SK-N-SH treated with all-trans-retinoic acid at 6 μM for 48 hours (cell line): Measurements from ENCODE around the gene YJU2.
"Not testable (repeated sequence)": the region's sequence is repeated elsewhere in the genome, so short reads cannot be mapped to it uniquely, and the experiment has no call there.

Experiments
- ATAC-seq: fragments of 200-7000 bp; cut with Tn5 transposase; 3 replicates; pipeline ENCODE4 v1.9.1; 2020; ENCODE audit warnings: mild to moderate bottlenecking, moderate library complexity
- ARNTL ChIP-seq: fragments of 450-650 bp; formaldehyde crosslinking; IDR thresholded peaks from 2 replicates; pipeline ENCODE4 v1.5.0; 2020; ENCODE audit warnings: low read depth, mild to moderate bottlenecking, moderate library complexity, borderline replicate concordance
- BACH2 ChIP-seq: fragments of 250-450 bp; sonication (Bioruptor Pico); IDR thresholded peaks from 2 replicates; pipeline ENCODE4 v1.9.0; 2021; ENCODE audit warnings: mild to moderate bottlenecking, borderline replicate concordance
- ESRRG ChIP-seq: fragments of 250-450 bp; sonication (Bioruptor Pico); IDR thresholded peaks from 2 replicates; pipeline ENCODE4 v1.6.1; 2021; ENCODE audit warnings: mild to moderate bottlenecking
- GLIS3 ChIP-seq: fragments of 250-450 bp; sonication (Bioruptor Pico); IDR thresholded peaks from 2 replicates; pipeline ENCODE4 v1.5.0; 2020; ENCODE audit warnings: mild to moderate bottlenecking, moderate library complexity
- ISL1 ChIP-seq: fragments of 250-450 bp; sonication (Bioruptor Pico); IDR thresholded peaks from 2 replicates; pipeline ENCODE4 v2.1.2; 2022; ENCODE audit warnings: mild to moderate bottlenecking, moderate library complexity
- OSR1 ChIP-seq: fragments of 250-450 bp; sonication (Bioruptor Pico); IDR thresholded peaks from 2 replicates; pipeline ENCODE4 v1.8.0; 2022; ENCODE audit warnings: moderate library complexity, mild to moderate bottlenecking, inconsistent platforms
- PATZ1 ChIP-seq: fragments of 250-450 bp; sonication (Bioruptor Pico); IDR thresholded peaks from 2 replicates; pipeline ENCODE4 v1.8.0; 2020; ENCODE audit warnings: mild to moderate bottlenecking, moderate library complexity, borderline replicate concordance
- PPARA ChIP-seq: fragments of 250-450 bp; sonication (Bioruptor Pico); IDR thresholded peaks from 2 replicates; pipeline ENCODE4 v1.5.0; 2020; ENCODE audit warnings: mild to moderate bottlenecking, borderline replicate concordance
- RARB ChIP-seq: fragments of 250-450 bp; sonication (Bioruptor Pico); IDR thresholded peaks from 2 replicates; pipeline ENCODE4 v1.8.0; 2021; ENCODE audit warnings: mild to moderate bottlenecking, moderate library complexity
- SNAI2 ChIP-seq: fragments of 250-450 bp; sonication (Bioruptor Pico); IDR thresholded peaks from 2 replicates; pipeline ENCODE4 v1.5.0; 2020; ENCODE audit warnings: mild to moderate bottlenecking, moderate library complexity
- TCF4 ChIP-seq: fragments of 250-450 bp; sonication (Bioruptor Pico); IDR thresholded peaks from 2 replicates; pipeline ENCODE4 v1.8.0; 2021; ENCODE audit warnings: mild to moderate bottlenecking, moderate library complexity, borderline replicate concordance
- TOX ChIP-seq: fragments of 250-450 bp; sonication (Bioruptor Pico); IDR thresholded peaks from 2 replicates; pipeline ENCODE4 v1.8.0; 2021; ENCODE audit warnings: mild to moderate bottlenecking, moderate library complexity, borderline replicate concordance
- TSHZ2 ChIP-seq: fragments of 250-450 bp; sonication (Bioruptor Pico); IDR thresholded peaks from 2 replicates; pipeline ENCODE4 v1.5.0; 2020; ENCODE audit warnings: mild to moderate bottlenecking, moderate library complexity
- ZC3H10 ChIP-seq: fragments of 250-450 bp; sonication (Bioruptor Pico); IDR thresholded peaks from 2 replicates; pipeline ENCODE4 v1.5.1; 2021; ENCODE audit warnings: mild to moderate bottlenecking, moderate library complexity
- ZFP3 ChIP-seq: fragments of 250-450 bp; sonication (Bioruptor Pico); IDR thresholded peaks from 2 replicates; pipeline ENCODE4 v1.5.0; 2020; ENCODE audit warnings: mild to moderate bottlenecking, moderate library complexity
- ZFP30 ChIP-seq: fragments of 450-650 bp; formaldehyde crosslinking; IDR thresholded peaks from 2 replicates; pipeline ENCODE4 v1.5.0; 2022; ENCODE audit warnings: mild to moderate bottlenecking, moderate library complexity
- ZNF565 ChIP-seq: fragments of 450-650 bp; formaldehyde crosslinking; conservative IDR thresholded peaks from 2 replicates; pipeline ENCODE4 v1.5.0; 2020; ENCODE audit warnings: low read depth, mild to moderate bottlenecking, moderate library complexity
- ZNF70 ChIP-seq: fragments of 450-650 bp; formaldehyde crosslinking; IDR thresholded peaks from 2 replicates; pipeline ENCODE4 v1.5.0; 2020; ENCODE audit warnings: mild to moderate bottlenecking, moderate library complexity
- ZNF8 ChIP-seq: fragments of 450-650 bp; formaldehyde crosslinking; IDR thresholded peaks from 2 replicates; pipeline ENCODE4 v1.5.0; 2020; ENCODE audit warnings: mild to moderate bottlenecking, moderate library complexity
- TF ChIP-seq, protein P1 (sequence below): fragments of 250-450 bp; sonication (Bioruptor Pico); IDR thresholded peaks from 2 replicates; pipeline ENCODE4 v1.5.1; 2021; ENCODE audit warnings: mild to moderate bottlenecking, moderate library complexity
- TF ChIP-seq, protein P2 (sequence below): fragments of 250-450 bp; sonication (Bioruptor Pico); IDR thresholded peaks from 2 replicates; pipeline ENCODE4 v1.8.0; 2021; ENCODE audit warnings: low read depth, mild to moderate bottlenecking, moderate library complexity, borderline replicate concordance
- TF ChIP-seq, protein P3 (sequence below): fragments of 250-450 bp; sonication (Bioruptor Pico); IDR thresholded peaks from 2 replicates; pipeline ENCODE4 v1.5.1; 2020; ENCODE audit warnings: low read depth, mild to moderate bottlenecking, moderate library complexity

The YJU2 gene

GRCh38 chr19:4241824-4242430 is 5.0 kb upstream of the YJU2 start:
- TF ChIP-seq ISL1 (CRISPR knock-in tag), result no peak
- no peak for TF ChIP-seq TSHZ2 (CRISPR knock-in tag)
- TF ChIP-seq ZNF70 (CRISPR knock-in tag), result no peak
- TF ChIP-seq ESRRG (CRISPR knock-in tag), result no peak
- no peak for TF ChIP-seq TOX (CRISPR knock-in tag)
- TF ChIP-seq ZFP3 (CRISPR knock-in tag), result no peak
- TF ChIP-seq RARB (CRISPR knock-in tag), result no peak
- TF ChIP-seq TCF4, result no peak
- TF ChIP-seq ARNTL (CRISPR knock-in tag), result no peak
- TF ChIP-seq, protein P1, sequence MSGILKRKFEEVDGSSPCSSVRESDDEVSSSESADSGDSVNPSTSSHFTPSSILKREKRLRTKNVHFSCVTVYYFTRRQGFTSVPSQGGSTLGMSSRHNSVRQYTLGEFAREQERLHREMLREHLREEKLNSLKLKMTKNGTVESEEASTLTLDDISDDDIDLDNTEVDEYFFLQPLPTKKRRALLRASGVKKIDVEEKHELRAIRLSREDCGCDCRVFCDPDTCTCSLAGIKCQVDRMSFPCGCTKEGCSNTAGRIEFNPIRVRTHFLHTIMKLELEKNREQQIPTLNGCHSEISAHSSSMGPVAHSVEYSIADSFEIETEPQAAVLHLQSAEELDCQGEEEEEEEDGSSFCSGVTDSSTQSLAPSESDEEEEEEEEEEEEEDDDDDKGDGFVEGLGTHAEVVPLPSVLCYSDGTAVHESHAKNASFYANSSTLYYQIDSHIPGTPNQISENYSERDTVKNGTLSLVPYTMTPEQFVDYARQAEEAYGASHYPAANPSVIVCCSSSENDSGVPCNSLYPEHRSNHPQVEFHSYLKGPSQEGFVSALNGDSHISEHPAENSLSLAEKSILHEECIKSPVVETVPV (CRISPR knock-in tag), result no peak
- no peak for TF ChIP-seq PPARA
- TF ChIP-seq, protein P2, sequence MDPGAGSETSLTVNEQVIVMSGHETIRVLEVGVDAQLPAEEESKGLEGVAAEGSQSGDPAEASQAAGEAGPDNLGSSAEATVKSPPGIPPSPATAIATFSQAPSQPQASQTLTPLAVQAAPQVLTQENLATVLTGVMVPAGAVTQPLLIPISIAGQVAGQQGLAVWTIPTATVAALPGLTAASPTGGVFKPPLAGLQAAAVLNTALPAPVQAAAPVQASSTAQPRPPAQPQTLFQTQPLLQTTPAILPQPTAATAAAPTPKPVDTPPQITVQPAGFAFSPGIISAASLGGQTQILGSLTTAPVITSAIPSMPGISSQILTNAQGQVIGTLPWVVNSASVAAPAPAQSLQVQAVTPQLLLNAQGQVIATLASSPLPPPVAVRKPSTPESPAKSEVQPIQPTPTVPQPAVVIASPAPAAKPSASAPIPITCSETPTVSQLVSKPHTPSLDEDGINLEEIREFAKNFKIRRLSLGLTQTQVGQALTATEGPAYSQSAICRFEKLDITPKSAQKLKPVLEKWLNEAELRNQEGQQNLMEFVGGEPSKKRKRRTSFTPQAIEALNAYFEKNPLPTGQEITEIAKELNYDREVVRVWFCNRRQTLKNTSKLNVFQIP (CRISPR knock-in tag), result no peak
- no peak for TF ChIP-seq ZFP30
- no peak for TF ChIP-seq GLIS3
- TF ChIP-seq OSR1, result no peak
- TF ChIP-seq, protein P3, sequence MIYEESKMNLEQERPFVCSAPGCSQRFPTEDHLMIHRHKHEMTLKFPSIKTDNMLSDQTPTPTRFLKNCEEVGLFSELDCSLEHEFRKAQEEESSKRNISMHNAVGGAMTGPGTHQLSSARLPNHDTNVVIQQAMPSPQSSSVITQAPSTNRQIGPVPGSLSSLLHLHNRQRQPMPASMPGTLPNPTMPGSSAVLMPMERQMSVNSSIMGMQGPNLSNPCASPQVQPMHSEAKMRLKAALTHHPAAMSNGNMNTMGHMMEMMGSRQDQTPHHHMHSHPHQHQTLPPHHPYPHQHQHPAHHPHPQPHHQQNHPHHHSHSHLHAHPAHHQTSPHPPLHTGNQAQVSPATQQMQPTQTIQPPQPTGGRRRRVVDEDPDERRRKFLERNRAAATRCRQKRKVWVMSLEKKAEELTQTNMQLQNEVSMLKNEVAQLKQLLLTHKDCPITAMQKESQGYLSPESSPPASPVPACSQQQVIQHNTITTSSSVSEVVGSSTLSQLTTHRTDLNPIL (CRISPR knock-in tag), result no peak
- ATAC-seq, result no peak

DNA sequence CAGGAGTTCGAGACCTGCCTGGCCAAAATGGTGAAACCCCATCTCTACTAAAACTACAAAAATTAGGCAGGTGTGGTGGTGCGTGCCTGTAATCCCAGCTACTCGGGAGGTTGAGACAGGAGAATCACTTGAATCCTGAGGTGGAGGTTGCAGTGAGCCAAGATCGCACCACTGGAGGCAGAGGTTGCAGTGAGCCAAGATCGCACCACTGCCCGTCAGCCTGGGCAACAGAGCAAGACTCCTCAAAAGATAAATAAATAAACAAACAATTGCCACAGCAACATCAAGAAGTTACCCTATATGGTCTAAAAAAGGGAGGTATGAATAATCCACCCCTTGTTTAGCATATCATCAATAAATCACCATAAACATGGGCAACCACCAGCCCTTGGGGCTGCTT is 942 bp upstream of the YJU2 start:
- ATAC-seq, result not testable (repeated sequence)

DNA sequence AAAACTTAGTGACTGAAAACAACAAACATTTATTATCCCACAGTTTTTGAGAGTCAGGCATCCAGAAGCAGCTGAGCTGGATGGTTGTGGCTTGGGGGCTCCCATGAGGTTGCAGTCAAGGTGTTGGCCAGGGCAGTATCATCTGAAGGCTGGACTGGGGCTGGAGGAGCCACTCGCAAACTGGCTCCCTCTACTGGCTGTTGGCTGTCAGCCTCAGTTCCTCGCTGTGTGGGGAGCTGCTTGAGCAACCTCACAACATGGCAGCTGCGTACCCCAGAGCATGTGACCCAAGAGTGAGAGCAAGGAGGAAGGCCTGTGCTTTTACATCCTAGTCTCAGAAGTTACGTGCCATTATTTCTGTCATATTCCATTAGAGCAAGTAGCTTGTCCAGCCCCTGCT is 9.7 kb downstream of the YJU2 start:
- TF ChIP-seq ZNF70 (CRISPR knock-in tag) (no peak), ZNF565 (CRISPR knock-in tag) (peak; percentile 96)
- no peak for ATAC-seq

- TF ChIP-seq SNAI2 (no peak), ARNTL (CRISPR knock-in tag) (no peak), ESRRG (CRISPR knock-in tag) (no peak), ZFP30 (no peak), ZNF70 (CRISPR knock-in tag) (no peak), BACH2 (CRISPR knock-in tag) (no peak), ZC3H10 (no peak), OSR1 (no peak), PPARA (no peak)
- no peak for ATAC-seq
Measured at GRCh38 chr19:4257025-4257424, 10.1 kb downstream of the YJU2 start.

- ATAC-seq, result no peak
- TF ChIP-seq, protein P1 (CRISPR knock-in tag), result no peak
- TF ChIP-seq, protein P3 (CRISPR knock-in tag), result no peak
- no peak for TF ChIP-seq TOX (CRISPR knock-in tag)
- no peak for TF ChIP-seq PATZ1 (CRISPR knock-in tag)
- TF ChIP-seq ISL1 (CRISPR knock-in tag), result no peak
- TF ChIP-seq ZNF8 (CRISPR knock-in tag), result no peak
- TF ChIP-seq BACH2 (CRISPR knock-in tag), result no peak
- TF ChIP-seq SNAI2, result no peak
- no peak for TF ChIP-seq ZNF70 (CRISPR knock-in tag)
- no peak for TF ChIP-seq ZC3H10
- TF ChIP-seq GLIS3, result no peak
- TF ChIP-seq ESRRG (CRISPR knock-in tag), result no peak
Measured at GRCh38 chr19:4258181-4258580, 11.3 kb downstream of the YJU2 start.
